Activated CD4-positive, alpha-beta T cell treated with anti-CD3 and anti-CD28 coated beads for 36 hours (primary cell): ENCODE measurements around the gene FAM25G. TPM values are rescaled to one million over a fixed set of nuclear protein-coding genes. Genes with fewer than 3 reads are reported as not detected.
"Not testable (repeated sequence)": the region's sequence is repeated elsewhere in the genome, so short reads cannot be mapped to it uniquely, and the experiment has no call there.

Experiments
- ATAC-seq: fragments of 200-7000 bp; cut with Tn5 transposase; one replicate; pipeline ENCODE4 v1.10.0; 2021; ENCODE audit warnings: mild to moderate bottlenecking, moderate library complexity
- CTCF ChIA-PET: fragments of 350-600 bp; sonication (Branson Sonifier 250); formaldehyde crosslinking; loops from one replicate; lab custom pipeline; 2021; ENCODE audit warnings: antibody characterized with exemption; lab: Charles Lee
- POLR2A ChIA-PET: fragments of 350-600 bp; sonication (Branson Sonifier 250); formaldehyde crosslinking; loops from one replicate; lab custom pipeline; 2021; ENCODE audit warnings: antibody characterized with exemption, inconsistent platforms; lab: Charles Lee
- DNase-seq: peaks from one replicate; pipeline ENCODE4 v3.0.0-alpha.2; 2020
- H3K27ac Mint-ChIP-seq: one replicate; pipeline ENCODE4 v1.8.0; 2021; ENCODE audit warnings: mixed read lengths
- H3K27me3 Mint-ChIP-seq: one replicate; pipeline ENCODE4 v1.8.0; 2021; ENCODE audit warnings: mixed read lengths
- H3K36me3 Mint-ChIP-seq: one replicate; pipeline ENCODE4 v1.8.0; 2021; ENCODE audit warnings: low read depth, mixed read lengths
- H3K4me1 Mint-ChIP-seq: one replicate; pipeline ENCODE4 v1.8.0; 2021; ENCODE audit warnings: mixed read lengths
- H3K4me3 Mint-ChIP-seq: one replicate; pipeline ENCODE4 v1.8.0; 2021; ENCODE audit warnings: mild to moderate bottlenecking, moderate library complexity, mixed read lengths
- H3K9me3 Mint-ChIP-seq: one replicate; pipeline ENCODE4 v1.8.0; 2021; ENCODE audit warnings: low read depth, mixed read lengths
- intact Hi-C, 2 experiments: fragments of 100-400 bp; cut with DNase I in 1 of 2; cut with micrococcal nuclease in 1 of 2; formaldehyde crosslinking; loops; one replicate each; pipeline versions ENCODE4 v1.14.2 to v1.15.1; 2022 to 2024; cut with DNase I, micrococcal nuclease
- total RNA-seq, 2 experiments: library from RNA; stranded (reverse); gene quantifications; one replicate each; pipeline ENCODE4 v1.2.3, GENCODE V29; 2021

The FAM25G gene
- total RNA-seq, 2 experiments from 2014 or later = not detected

DNA sequence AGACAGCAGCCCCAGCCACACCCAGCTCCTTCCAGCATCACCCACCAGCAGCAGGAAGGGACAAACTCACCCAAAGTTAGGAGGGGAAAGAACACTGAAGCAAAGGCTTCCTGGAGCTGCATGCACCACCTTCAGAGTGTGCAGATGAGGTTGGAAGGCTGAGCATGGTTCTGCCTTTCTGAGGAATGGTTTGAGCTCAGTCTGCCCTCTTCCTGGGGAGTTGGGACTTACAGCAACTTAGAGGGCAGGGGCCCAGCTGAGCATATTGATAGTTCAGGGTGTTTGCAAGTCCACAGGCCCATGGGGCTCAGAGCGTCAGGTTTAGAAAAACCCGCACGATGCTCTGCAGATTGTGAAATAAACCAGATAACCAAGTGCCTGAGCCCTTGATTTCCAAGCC lies 11.4 kb downstream of the FAM25G start:
- not testable (repeated sequence) for ATAC-seq, H3K4me3 Mint-ChIP-seq

DNA sequence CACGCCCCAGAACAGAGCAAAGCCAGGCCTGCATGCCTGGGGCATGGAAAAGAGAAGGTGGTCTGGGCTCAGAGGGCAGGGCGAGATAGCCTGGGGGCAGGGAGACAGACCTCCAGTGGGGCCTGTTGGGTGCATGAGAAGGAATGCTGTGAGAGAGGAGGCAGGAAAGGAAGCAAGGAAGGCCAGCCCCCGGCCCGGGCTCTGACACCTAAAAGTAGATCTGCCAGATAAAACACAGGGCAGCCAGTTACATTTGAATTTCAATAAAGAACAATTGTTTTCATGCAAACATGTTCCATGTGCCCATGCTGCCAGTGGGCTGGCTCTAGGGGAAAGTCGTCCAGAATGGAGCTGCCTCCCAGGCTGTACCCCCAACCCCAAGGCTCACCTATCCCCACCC lies 13.4 kb downstream of the FAM25G start:
- POLR2A ChIA-PET, DNase-seq, intact Hi-C loops, H3K9me3 Mint-ChIP-seq, CTCF ChIA-PET, H3K27ac Mint-ChIP-seq, H3K27me3 Mint-ChIP-seq, H3K36me3 Mint-ChIP-seq, ATAC-seq, H3K4me3 Mint-ChIP-seq, H3K4me1 Mint-ChIP-seq: not testable (repeated sequence)

More for the DNA sequence above, 11.4 kb downstream of the FAM25G start:
- H3K27ac Mint-ChIP-seq, DNase-seq, H3K27me3 Mint-ChIP-seq, H3K4me1 Mint-ChIP-seq, H3K36me3 Mint-ChIP-seq, H3K9me3 Mint-ChIP-seq, POLR2A ChIA-PET, CTCF ChIA-PET, intact Hi-C loops: not testable (repeated sequence)

- H3K4me3 Mint-ChIP-seq, H3K27me3 Mint-ChIP-seq, CTCF ChIA-PET, H3K27ac Mint-ChIP-seq, DNase-seq, H3K9me3 Mint-ChIP-seq, POLR2A ChIA-PET, H3K4me1 Mint-ChIP-seq, H3K36me3 Mint-ChIP-seq, intact Hi-C loops, ATAC-seq: not testable (repeated sequence)
Observed at GRCh38 chr10:47477078-47477477, 14.4 kb downstream of the FAM25G start.

DNA sequence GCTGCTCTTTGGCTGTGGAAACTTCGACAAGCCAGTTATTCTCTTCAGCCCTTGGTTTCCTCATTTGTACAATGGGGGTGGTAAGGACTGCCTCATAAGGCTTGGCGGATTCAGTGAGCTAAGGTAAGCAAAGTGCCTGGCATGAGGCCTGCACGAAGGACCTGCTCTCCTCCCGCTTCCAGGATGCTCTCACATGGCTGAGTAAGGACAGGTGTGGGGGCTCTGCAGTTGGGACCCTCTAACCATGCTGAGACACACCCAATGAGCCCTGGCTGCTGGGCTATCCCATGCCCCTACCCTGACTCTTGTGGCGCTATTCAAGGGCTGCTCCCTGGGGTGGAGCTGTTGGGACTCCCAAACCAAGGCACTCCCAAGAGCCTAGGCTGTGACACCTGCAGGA lies 16.4 kb downstream of the FAM25G start:
- H3K9me3 Mint-ChIP-seq, intact Hi-C loops, CTCF ChIA-PET, POLR2A ChIA-PET, H3K27ac Mint-ChIP-seq, H3K27me3 Mint-ChIP-seq, ATAC-seq, DNase-seq, H3K4me1 Mint-ChIP-seq, H3K4me3 Mint-ChIP-seq, H3K36me3 Mint-ChIP-seq: not testable (repeated sequence)

DNA sequence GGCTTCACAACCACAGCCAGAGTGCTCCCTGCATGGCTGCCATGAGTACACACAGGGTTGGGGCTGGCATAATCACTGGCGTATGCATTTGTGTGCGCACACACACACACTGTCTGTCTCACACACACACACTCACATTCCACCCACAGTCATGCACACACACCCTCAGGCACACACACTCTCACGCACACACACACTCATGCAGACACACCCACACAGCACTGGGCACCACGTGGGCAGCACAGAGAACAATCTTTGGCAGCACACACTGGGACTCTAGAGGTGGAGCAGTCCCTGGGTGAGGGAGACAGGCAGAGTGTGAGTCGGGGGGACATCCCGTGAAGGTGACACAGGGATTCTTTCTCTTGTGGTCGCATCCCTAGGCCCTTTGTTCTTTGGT lies 18.0 kb downstream of the FAM25G start:
- H3K4me3 Mint-ChIP-seq, H3K27me3 Mint-ChIP-seq, H3K4me1 Mint-ChIP-seq, intact Hi-C loops, DNase-seq, H3K36me3 Mint-ChIP-seq, POLR2A ChIA-PET, CTCF ChIA-PET, H3K27ac Mint-ChIP-seq, ATAC-seq, H3K9me3 Mint-ChIP-seq: not testable (repeated sequence)

- H3K9me3 Mint-ChIP-seq, H3K4me1 Mint-ChIP-seq, intact Hi-C loops, H3K27ac Mint-ChIP-seq, H3K36me3 Mint-ChIP-seq, H3K4me3 Mint-ChIP-seq, H3K27me3 Mint-ChIP-seq, CTCF ChIA-PET, DNase-seq, POLR2A ChIA-PET: not testable (repeated sequence)
- peak; percentile 100 for ATAC-seq
Observed at GRCh38 chr10:47472647-47473046, 18.9 kb downstream of the FAM25G start.

DNA sequence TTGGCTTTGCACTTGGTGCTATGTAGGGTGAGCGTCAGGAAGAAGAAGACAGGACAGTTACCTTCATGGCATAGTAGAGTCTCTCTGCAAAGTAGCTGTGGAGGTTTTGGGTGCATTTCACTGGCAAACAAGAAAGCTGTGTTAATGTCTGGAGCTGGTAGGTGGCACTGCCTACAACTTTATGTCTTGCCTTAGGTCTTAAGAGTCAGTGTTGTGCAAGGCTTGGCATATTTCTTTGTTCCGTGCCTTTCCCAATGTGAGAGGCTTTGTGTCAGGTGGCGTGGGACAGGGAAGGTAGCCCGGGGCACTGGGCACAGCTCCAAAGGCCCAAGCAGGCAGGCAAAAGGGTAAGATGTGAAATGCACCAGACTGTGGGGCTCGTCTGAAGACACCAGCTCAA lies 19.4 kb downstream of the FAM25G start:
- CTCF ChIA-PET, DNase-seq, intact Hi-C loops, H3K36me3 Mint-ChIP-seq, ATAC-seq, H3K27ac Mint-ChIP-seq, POLR2A ChIA-PET, H3K27me3 Mint-ChIP-seq, H3K4me1 Mint-ChIP-seq, H3K9me3 Mint-ChIP-seq, H3K4me3 Mint-ChIP-seq: not testable (repeated sequence)

- intact Hi-C loops, H3K36me3 Mint-ChIP-seq: not testable (repeated sequence)
Observed at GRCh38 chr10:47468731-47469528, 22.6 kb downstream of the FAM25G start.

DNA sequence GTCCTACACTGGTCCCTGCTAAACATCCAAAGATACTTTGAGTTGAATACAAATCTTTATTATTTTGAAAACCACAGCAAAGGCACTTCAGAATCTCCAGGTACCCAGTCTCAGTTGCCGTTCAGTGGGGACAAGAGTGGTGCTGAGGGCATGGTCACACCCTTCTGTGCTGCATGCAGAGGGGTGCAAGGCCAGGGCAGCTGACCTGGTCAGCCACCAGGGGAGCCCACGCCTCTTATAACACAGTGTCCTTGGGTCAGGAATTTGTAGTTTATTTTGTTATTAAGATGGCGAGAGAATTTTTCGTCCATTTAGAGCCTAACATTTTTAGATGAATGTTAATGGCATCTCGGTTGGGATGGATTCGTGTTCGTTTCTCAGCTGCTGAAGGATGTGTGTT lies 23.5 kb downstream of the FAM25G start:
- H3K36me3 Mint-ChIP-seq, H3K4me1 Mint-ChIP-seq, DNase-seq, H3K4me3 Mint-ChIP-seq, CTCF ChIA-PET, POLR2A ChIA-PET, H3K9me3 Mint-ChIP-seq, H3K27ac Mint-ChIP-seq, H3K27me3 Mint-ChIP-seq, ATAC-seq, intact Hi-C loops: not testable (repeated sequence)

More at GRCh38 chr10:47468731-47469528, 22.6 kb downstream of the FAM25G start:
- DNase-seq, H3K4me1 Mint-ChIP-seq, ATAC-seq, CTCF ChIA-PET, H3K9me3 Mint-ChIP-seq, H3K27me3 Mint-ChIP-seq, POLR2A ChIA-PET, H3K27ac Mint-ChIP-seq, H3K4me3 Mint-ChIP-seq: not testable (repeated sequence)

GRCh38 chr10:47467458-47467857 lies 24.0 kb downstream of the FAM25G start:
- H3K36me3 Mint-ChIP-seq, H3K27ac Mint-ChIP-seq, H3K9me3 Mint-ChIP-seq, ATAC-seq, CTCF ChIA-PET, H3K27me3 Mint-ChIP-seq, DNase-seq, H3K4me1 Mint-ChIP-seq, POLR2A ChIA-PET, H3K4me3 Mint-ChIP-seq, intact Hi-C loops: not testable (repeated sequence)

GRCh38 chr10:47465216-47465917 lies 26.1 kb downstream of the FAM25G start:
- H3K4me3 Mint-ChIP-seq, H3K27me3 Mint-ChIP-seq, H3K4me1 Mint-ChIP-seq, CTCF ChIA-PET, intact Hi-C loops, H3K27ac Mint-ChIP-seq, H3K36me3 Mint-ChIP-seq, POLR2A ChIA-PET, ATAC-seq, DNase-seq, H3K9me3 Mint-ChIP-seq: not testable (repeated sequence)
